K562 (cell line): ENCODE results near the gene GJA4. TPM values are rescaled to one million over a fixed set of nuclear protein-coding genes. Genes with fewer than 3 reads are reported as not detected.

Source experiments
- ATF1 ChIP-seq, 2 experiments: fragments of 450-650 bp in 1 of 2; IDR thresholded peaks; 2 replicates each; pipeline ENCODE4 v1.6.1; 2016; ENCODE audit warnings: missing compliant biosample characterization in 1 of 2, missing genetic modification characterization in 1 of 2
- BCOR ChIP-seq: fragments of 450-650 bp; IDR thresholded peaks from 2 replicates; pipeline ENCODE4 v1.6.1; 2016
- CBX3 ChIP-seq, 2 experiments: IDR thresholded peaks; 1 replicate in 1 of 2; 2 replicates in 1 of 2; pipeline ENCODE4 v1.6.1; 2012; ENCODE audit warnings: inconsistent platforms in 2 of 2, low read length in 2 of 2, borderline replicate concordance in 1 of 2, control low read depth in 1 of 2
- CC2D1A ChIP-seq: fragments of 450-650 bp; IDR thresholded peaks from 2 replicates; pipeline ENCODE4 v1.6.1; 2017; ENCODE audit warnings: mild to moderate bottlenecking
- COPS2 ChIP-seq: fragments of 450-650 bp; conservative IDR thresholded peaks from 2 replicates; pipeline ENCODE4 v1.6.1; 2016; ENCODE audit warnings: mild to moderate bottlenecking, moderate library complexity
- CREM ChIP-seq: IDR thresholded peaks from 2 replicates; pipeline ENCODE4 v1.6.1; 2014; ENCODE audit warnings: antibody characterized with exemption, low read depth
- FOXK2 ChIP-seq, 2 experiments: fragments of 450-650 bp; IDR thresholded peaks in 1 of 2; conservative IDR thresholded peaks in 1 of 2; 2 replicates each; pipeline ENCODE4 v1.6.1; 2016; ENCODE audit warnings: low read depth in 2 of 2, mild to moderate bottlenecking in 1 of 2
- GMEB1 ChIP-seq: fragments of 250-450 bp; sonication (Bioruptor Pico); IDR thresholded peaks from 2 replicates; pipeline ENCODE4 v1.4.0; 2020; ENCODE audit warnings: mild to moderate bottlenecking
- NONO ChIP-seq, 2 experiments: fragments of 200-400 bp in 1 of 2; fragments of 450-650 bp in 1 of 2; formaldehyde crosslinking in 1 of 2; IDR thresholded peaks; 2 replicates each; pipeline ENCODE4 v1.6.1; 2017; ENCODE audit warnings: low read depth in 2 of 2, mild to moderate bottlenecking in 2 of 2, moderate library complexity in 2 of 2, low read length in 1 of 2
- NR4A1 ChIP-seq, 2 experiments: fragments of 250-450 bp in 1 of 2; fragments of 450-650 bp in 1 of 2; sonication (Bioruptor Pico) in 1 of 2; IDR thresholded peaks; 2 replicates each; pipeline versions ENCODE4 v1.4.0 to v1.6.1; 2016 to 2020; ENCODE audit warnings: mild to moderate bottlenecking in 2 of 2, missing compliant biosample characterization in 1 of 2, missing genetic modification characterization in 1 of 2, moderate library complexity in 1 of 2
- STAT5A ChIP-seq: IDR thresholded peaks from 2 replicates; pipeline ENCODE4 v1.6.1; 2012; ENCODE audit warnings: low read length, inconsistent platforms, borderline replicate concordance
- TARDBP ChIP-seq: fragments of 450-650 bp; IDR thresholded peaks from 2 replicates; pipeline ENCODE4 v1.6.1; 2016
- USF1 ChIP-seq: sonication (generic); formaldehyde crosslinking; IDR thresholded peaks from 2 replicates; pipeline ENCODE4 v1.9.0; 2022; ENCODE audit warnings: mild to moderate bottlenecking, missing genetic modification reagents
- ZBTB2 ChIP-seq: fragments of 450-650 bp; IDR thresholded peaks from 2 replicates; pipeline ENCODE4 v1.6.1; 2016; ENCODE audit warnings: antibody characterized with exemption
- ZBTB43 ChIP-seq: sonication (generic); formaldehyde crosslinking; IDR thresholded peaks from 2 replicates; pipeline ENCODE4 v1.8.0; 2023; ENCODE audit warnings: mild to moderate bottlenecking, missing genetic modification reagents
- ZFP91 ChIP-seq: sonication (generic); formaldehyde crosslinking; IDR thresholded peaks from 2 replicates; pipeline ENCODE4 v1.8.0; 2022; ENCODE audit warnings: mild to moderate bottlenecking, missing genetic modification reagents
- ZNF263 ChIP-seq: sonication (generic); formaldehyde crosslinking; IDR thresholded peaks from 2 replicates; pipeline ENCODE4 v1.8.0; 2022; ENCODE audit warnings: mild to moderate bottlenecking, missing genetic modification reagents, borderline replicate concordance
- ZNF274 ChIP-seq: IDR thresholded peaks from 2 replicates; pipeline ENCODE4 v1.6.1; 2011; ENCODE audit warnings: low read depth, mild to moderate bottlenecking, low read length, moderate library complexity, borderline replicate concordance
- ZNF444 ChIP-seq: fragments of 250-450 bp; sonication (Bioruptor Pico); IDR thresholded peaks from 2 replicates; pipeline ENCODE4 v1.4.0; 2020; ENCODE audit warnings: mild to moderate bottlenecking, moderate library complexity
- polyA plus RNA-seq, 8 experiments: library from polyadenylated mRNA; depleted of rRNA in 4 of 8; stranded (reverse) in 5 of 8; unstranded in 3 of 8; fragments of >200 nt; fragmentation: Nextera tagmentation in 2 of 8; fragmentation: Illumina TruSeq in 1 of 8; extraction: Ambion mirVana in 2 of 8; extraction: Trizol in 1 of 8; gene quantifications; 2 replicates each; pipeline versions ENCODE4 v1.2.1 to v1.2.3, GENCODE V29; 2011 to 2014; ENCODE audit warnings: inconsistent platforms in 1 of 8, missing spikeins in 1 of 8
- total RNA-seq, 7 experiments: library from RNA; depleted of rRNA in 6 of 7; stranded (reverse); fragments of >200 nt in 6 of 7; fragmentation: Illumina TruSeq in 2 of 7; extraction: Trizol in 2 of 7; gene quantifications; 2 replicates each; pipeline versions ENCODE4 v1.2.1 to v1.2.3, GENCODE V29; 2011 to 2021; ENCODE audit warnings: low replicate concordance in 1 of 7

Gene GJA4
- total and polyA plus RNA-seq, 9 of the 15 experiments (the other 6 are each of a cell fraction or from before 2014, with no cell fraction given) = 0.16 to 0.24 TPM; not detected in 7

- TF ChIP-seq CBX3 (IDR thresholded peaks at IDR 0.05; ENCODE audit: borderline replicate concordance in 1 of 2, low read length in 2 of 2) = peak in 1 of 2 experiments; percentile 61; a peak in 1 of 3 replicates
- peak; percentile 54 for TF ChIP-seq GMEB1 (CRISPR knock-in tag)
- no peak for TF ChIP-seq ATF1 (CRISPR knock-in tag; IDR thresholded peaks at IDR 0.05)
- peak; percentile 50; the same call in 1 of the 2 replicates for TF ChIP-seq ATF1 (tag; IDR thresholded peaks at IDR 0.05)
- peak; percentile 93 for TF ChIP-seq STAT5A
- peak; percentile 64; the same call in 1 of the 2 replicates for TF ChIP-seq TARDBP
- TF ChIP-seq COPS2 = no peak
- TF ChIP-seq NONO (IDR thresholded peaks at IDR 0.05; ENCODE audit: low read depth in 2 of 2, low read length in 1 of 2) = peak in 1 of 2 experiments; percentile 73; a peak in 2 of 4 replicates
- TF ChIP-seq NR4A1 (CRISPR knock-in tag; IDR thresholded peaks at IDR 0.05) = peak; percentile 88; the same call in 1 of the 2 replicates
- peak; percentile 90 for TF ChIP-seq NR4A1 (tag; IDR thresholded peaks at IDR 0.05)
- TF ChIP-seq BCOR = peak; percentile 92
- peak; percentile 68 for TF ChIP-seq USF1 (CRISPR knock-in tag)
- TF ChIP-seq ZFP91 = 0 out of 2 replicates have a peak, but pooled peaks have one; percentile 24
- TF ChIP-seq ZBTB43 (CRISPR knock-in tag) = 0 out of 2 replicates have a peak, but pooled peaks have one; percentile 24
- TF ChIP-seq ZNF263 = peak; percentile 51; the same call in 1 of the 2 replicates
- peak; percentile 73; the same call in 1 of the 2 replicates for TF ChIP-seq ZBTB2
- 0 out of 2 replicates have a peak, but pooled peaks have one; percentile 35 for TF ChIP-seq ZNF444 (CRISPR knock-in tag)
- peak; percentile 52 to 65 for TF ChIP-seq FOXK2 (conservative IDR thresholded peaks at IDR 0.05 in 1 of 2, IDR thresholded peaks at IDR 0.05 in 1 of 2; ENCODE audit: low read depth in 2 of 2)
- TF ChIP-seq CREM = peak; percentile 53
- peak; percentile 74; the same call in 1 of the 2 replicates for TF ChIP-seq ZNF274
- peak; percentile 94; the same call in 1 of the 2 replicates for TF ChIP-seq CC2D1A
Observed at GRCh38 chr1:34843392-34844251, 50.8 kb downstream of the GJA4 start (continued).
